Hypothalamus (tissue), 51 donors: ENCODE data around the gene MT1B.

ENCODE experiments used
- DNase-seq, 51 donors: peaks; one replicate each; lab custom pipeline; 2025; lab: John Stamatoyannopoulos, UW

Gene MT1B

GRCh38 chr16:56651586-56651985 is at the start of gene MT1B:
MT1B (plus strand) TSS chr16:56651886; CDS start chr16:56651954, 68 bp downstream.
- no peak for DNase-seq

DNA sequence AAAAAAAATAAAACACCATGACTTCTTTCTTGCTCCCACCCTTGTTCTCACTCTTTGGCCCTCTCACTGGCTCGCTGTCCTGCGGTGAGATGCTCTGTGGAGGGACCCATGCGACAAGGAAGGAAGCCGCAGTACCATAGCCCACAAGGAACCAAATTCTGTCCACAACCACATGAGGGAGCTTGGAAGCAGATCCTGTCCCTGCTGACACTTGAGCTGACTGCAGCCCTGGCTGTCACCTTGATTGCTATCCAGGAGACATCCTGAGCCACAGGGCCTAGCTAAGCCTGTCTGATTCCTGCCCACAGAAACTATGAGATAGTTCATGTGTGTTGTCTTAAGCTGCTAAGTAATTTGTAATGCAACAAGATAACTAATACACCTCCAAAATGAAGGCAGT is 48.1 kb upstream of the MT1B start:
- DNase-seq: peak in 16 of 51 donors; percentile 17 to 60 (median 45)

GRCh38 chr16:56604966-56605365 is 46.7 kb upstream of the MT1B start:
- no peak for DNase-seq

GRCh38 chr16:56605475-56605874 is 46.2 kb upstream of the MT1B start:
- DNase-seq: no peak

DNA sequence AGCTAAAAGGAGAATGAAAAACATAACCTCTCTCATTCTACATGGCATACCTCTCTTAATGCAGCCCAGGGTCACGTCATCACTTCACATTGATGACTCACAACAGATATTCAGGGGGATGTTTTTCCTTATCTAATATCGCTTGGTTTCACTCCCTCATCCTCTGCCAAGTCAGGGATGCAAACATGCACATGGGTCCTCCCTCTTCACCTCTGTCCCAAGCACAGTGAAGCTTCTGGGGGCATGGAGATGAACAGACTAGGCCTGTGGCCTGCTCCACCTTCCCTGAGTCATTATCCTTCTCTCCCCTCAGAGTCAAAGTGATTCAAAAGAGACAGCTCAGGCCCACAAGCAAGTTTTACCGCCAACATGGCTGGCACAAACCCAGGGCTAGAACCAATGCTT is 45.6 kb upstream of the MT1B start:
- DNase-seq: peak in 4 of 51 donors; percentile 10 to 46 (median 23)

DNA sequence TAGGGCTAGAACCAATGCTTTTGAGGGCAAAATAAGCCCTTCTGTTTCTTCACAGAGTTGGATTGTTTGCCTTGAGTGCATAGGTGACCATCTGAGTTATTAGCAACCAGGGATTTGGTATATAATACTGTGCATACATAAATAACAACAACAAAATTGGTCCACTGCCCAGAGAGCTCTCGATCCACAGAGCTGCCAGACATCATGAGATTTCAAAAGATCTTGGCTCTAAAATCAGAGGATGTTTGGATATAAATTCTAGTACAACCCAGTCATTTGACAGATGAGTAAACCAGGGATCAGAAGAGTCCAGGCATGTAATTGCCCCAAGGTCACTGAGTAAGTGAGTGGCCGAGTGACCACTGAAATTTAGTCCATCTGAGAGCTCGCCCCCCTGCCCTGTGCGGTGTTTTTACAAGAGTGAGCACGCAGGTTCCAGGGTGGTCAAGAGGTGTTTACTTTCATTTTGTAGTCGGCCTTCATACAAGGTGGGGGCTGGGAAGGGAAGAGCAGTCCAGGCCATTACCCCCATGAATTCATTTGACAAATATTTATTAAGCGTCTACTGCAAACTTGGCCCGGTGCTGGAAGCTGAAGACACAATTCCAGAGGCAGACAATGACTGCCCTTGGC is 45.1 kb upstream of the MT1B start:
- peak in 5 of 51 donors; percentile 15 to 50 (median 26) for DNase-seq

DNA sequence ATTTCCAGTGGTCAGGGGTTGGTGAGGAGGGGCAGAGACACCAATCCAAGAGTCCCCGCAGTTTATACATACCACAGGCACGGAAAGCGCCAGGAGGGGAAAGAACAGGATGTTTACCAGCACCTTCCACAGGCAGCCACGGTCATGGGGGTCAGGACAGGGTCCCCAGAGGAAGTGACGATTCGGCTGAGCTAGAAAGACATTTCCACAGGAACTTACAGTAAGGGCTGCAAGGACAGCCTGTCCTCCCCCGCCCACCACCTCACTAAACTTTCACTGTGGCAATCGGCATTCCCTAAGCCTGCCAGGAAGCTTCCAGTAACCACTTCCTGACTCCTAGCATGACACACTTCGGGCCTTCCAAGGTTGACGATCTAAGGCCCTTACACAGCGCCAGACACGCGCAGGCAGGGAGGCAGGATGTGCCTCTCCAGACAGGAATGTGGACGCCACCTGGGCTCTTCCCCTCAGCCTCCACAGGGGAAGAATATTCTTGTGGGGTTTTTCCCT is 44.5 kb upstream of the MT1B start:
- DNase-seq: peak in 5 of 51 donors; percentile 23 to 50 (median 37)

- no peak for DNase-seq
Observed at GRCh38 chr16:56607675-56608042, 44.0 kb upstream of the MT1B start.

- peak in 46 of 51 donors; percentile 36 to 92 (median 80) for DNase-seq
Observed at GRCh38 chr16:56608043-56608875, 43.4 kb upstream of the MT1B start, which contains the start of gene MT2A. MT2A (plus strand) TSS chr16:56608584; CDS start chr16:56608656, 72 bp downstream.

DNA sequence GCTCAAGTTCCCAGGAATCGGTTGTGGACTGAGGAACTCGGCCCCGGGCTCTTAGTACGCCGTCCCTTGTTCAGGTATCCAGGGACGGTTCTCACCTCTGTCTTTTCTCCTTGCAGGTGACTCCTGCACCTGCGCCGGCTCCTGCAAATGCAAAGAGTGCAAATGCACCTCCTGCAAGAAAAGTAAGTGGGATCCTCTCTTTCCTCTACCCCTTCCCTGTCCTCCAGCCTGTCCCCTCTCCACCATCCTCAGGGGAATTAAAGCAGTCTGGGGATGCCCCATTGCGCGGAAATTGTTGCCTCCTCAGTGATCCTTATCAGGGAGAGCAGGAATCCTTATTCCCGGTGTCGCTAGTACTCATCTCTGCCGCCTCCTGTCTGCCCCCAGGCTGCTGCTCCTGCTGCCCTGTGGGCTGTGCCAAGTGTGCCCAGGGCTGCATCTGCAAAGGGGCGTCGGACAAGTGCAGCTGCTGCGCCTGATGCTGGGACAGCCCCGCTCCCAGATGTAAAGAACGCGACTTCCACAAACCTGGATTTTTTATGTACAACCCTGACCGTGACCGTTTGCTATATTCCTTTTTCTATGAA is 42.7 kb upstream of the MT1B start:
- DNase-seq: peak in 9 of 51 donors; percentile 26 to 64 (median 37)

- peak in 21 of 51 donors; percentile 15 to 64 (median 33) for DNase-seq
Observed at GRCh38 chr16:56609463-56609921, 42.2 kb upstream of the MT1B start.

DNA sequence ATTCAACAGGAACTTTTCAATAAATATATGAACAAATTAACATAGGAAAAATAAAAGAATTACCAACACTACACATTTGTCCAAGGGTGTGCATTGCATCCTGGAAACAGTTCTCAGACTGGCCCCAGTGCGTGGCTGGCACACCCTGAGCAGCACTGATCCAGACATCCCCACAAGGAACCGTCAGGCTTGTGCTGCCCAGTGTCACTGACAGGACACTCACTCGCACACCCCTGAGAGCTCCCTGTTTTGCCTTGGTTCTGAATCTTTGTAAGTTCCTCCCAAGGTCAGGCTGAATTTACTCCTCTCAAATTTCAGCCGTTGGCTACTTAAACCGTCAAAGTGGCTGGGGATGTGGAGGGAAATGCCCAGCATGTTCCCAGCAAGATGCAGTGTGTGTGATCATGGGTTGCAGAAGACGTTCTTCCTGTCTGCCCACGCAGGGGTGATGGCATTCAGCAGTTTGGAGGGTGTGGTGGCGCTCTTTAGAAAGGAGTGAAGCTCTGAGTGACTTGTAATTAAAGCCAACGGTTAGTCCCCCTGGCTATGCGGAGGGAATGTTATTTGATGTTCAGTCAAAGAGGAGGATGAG is 41.6 kb upstream of the MT1B start:
- peak in 16 of 51 donors; percentile 24 to 74 (median 50) for DNase-seq

DNA sequence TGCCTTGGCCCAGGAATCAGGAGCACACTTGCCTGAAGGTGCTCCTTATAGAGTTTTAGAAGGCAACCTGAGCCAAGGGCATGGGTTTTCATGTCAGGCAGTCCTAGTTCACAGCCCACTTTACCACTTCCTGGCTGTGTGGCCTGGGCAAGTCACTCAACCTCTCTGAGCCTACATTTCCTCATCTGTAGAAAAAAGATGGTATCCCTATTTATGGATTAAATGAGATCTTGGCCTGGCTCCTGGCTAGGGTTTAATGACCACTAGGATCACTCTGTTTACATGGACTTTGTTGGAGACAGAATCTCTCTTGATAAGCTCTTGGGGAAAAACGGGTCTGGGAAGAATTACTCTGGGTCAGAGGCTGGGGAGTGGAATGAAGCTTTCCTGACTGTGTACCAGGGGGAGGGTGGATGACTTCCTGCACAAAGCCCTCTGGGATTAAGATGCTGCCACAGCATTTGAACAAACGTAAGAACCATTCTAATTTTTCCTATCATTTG is 41.0 kb upstream of the MT1B start:
- no peak for DNase-seq

GRCh38 chr16:56611281-56611833 is 40.3 kb upstream of the MT1B start:
- DNase-seq: peak in 15 of 51 donors; percentile 24 to 64 (median 50)

- no peak for DNase-seq
Observed at GRCh38 chr16:56613706-56614105, 38.0 kb upstream of the MT1B start.

DNA sequence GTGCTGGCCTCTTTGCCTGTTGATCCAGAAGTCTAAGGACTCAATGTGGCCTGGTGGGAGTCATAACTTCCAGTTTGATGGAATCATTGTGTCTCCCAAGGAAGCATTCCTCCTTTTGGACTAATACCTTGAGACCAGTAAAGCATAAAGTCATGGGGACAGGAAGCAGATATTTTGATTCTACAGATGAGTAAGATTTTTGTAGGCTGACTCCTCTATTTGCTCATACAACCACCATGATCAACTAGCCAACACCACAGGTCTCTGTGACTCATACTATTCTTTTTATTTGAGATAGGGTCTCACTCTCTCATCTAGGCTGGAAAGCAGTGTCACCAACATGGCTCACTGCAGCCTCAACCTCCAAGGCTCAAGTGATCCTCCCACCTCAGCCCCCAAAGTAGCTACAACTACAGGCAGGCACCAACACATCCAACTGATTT is 37.1 kb upstream of the MT1B start:
- no peak for DNase-seq

DNA sequence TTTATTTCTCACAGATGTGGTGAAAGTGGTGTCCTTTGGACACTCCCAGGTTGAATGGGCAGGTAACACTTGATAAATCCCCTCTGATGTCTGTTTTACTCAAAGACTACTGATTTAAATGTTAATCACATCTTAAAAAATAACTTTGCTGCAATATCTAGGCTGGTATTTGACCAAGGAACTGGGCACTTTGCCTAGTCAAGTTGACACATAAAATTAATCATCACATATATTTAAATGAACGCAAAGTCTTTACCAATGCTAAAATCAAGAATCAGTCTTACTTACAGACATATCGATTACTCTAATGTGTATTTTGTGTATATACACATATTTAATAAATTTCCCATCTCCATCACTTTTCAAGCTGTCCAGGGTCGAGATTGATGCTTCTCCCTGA is 36.3 kb upstream of the MT1B start:
- no peak for DNase-seq

GRCh38 chr16:56616608-56617211 is 35.0 kb upstream of the MT1B start:
- no peak for DNase-seq

- DNase-seq: peak in 25 of 51 donors; percentile 17 to 83 (median 48)
Observed at GRCh38 chr16:56617212-56618085, 34.2 kb upstream of the MT1B start.
